Calu3 (cell line): ENCODE measurements around the gene WSCD2. TPM values are rescaled to one million over a fixed set of nuclear protein-coding genes. Genes with fewer than 3 reads are reported as not detected.

Source experiments
- BruUV-seq: library from RNA; stranded (reverse); fragments of 400-500 nt; replicated peaks from 2 replicates; lab custom pipeline; 2021; lab: Mats Ljungman, UMichigan
- CTCF ChIA-PET: fragments of 300-600 bp; sonication (Branson Sonifier 250); formaldehyde crosslinking; loops from one replicate; lab custom pipeline; 2022; ENCODE audit warnings: antibody characterized with exemption; lab: Charles Lee
- DNase-seq: peaks from one replicate; pipeline ENCODE4 v3.0.0; 2022
- H3K27ac Mint-ChIP-seq: one replicate; pipeline ENCODE4 v1.8.0; 2022; ENCODE audit warnings: mixed read lengths; ENCODE audit not compliant: unreplicated experiment
- H3K27me3 Mint-ChIP-seq: one replicate; pipeline ENCODE4 v1.8.0; 2022; ENCODE audit warnings: mixed read lengths; ENCODE audit not compliant: unreplicated experiment
- H3K36me3 Mint-ChIP-seq: one replicate; pipeline ENCODE4 v1.8.0; 2022; ENCODE audit warnings: mild to moderate bottlenecking, moderate library complexity, mixed read lengths; ENCODE audit not compliant: insufficient read depth, unreplicated experiment
- H3K4me1 Mint-ChIP-seq: one replicate; pipeline ENCODE4 v1.8.0; 2022; ENCODE audit warnings: mild to moderate bottlenecking, low read depth, mixed read lengths; ENCODE audit not compliant: unreplicated experiment
- H3K4me3 Mint-ChIP-seq: one replicate; pipeline ENCODE4 v1.8.0; 2022; ENCODE audit warnings: mild to moderate bottlenecking, low read depth, moderate library complexity, mixed read lengths; ENCODE audit not compliant: unreplicated experiment
- H3K9me3 Mint-ChIP-seq: one replicate; pipeline ENCODE4 v1.8.0; 2022; ENCODE audit warnings: low read depth, mixed read lengths; ENCODE audit not compliant: unreplicated experiment
- intact Hi-C: fragments of 100-400 bp; cut with micrococcal nuclease; formaldehyde crosslinking; loops from one replicate; pipeline ENCODE4 v1.10.0; 2022; ENCODE audit not compliant: unreplicated experiment
- total RNA-seq: library from RNA; stranded (reverse); gene quantifications from 2 replicates; pipeline ENCODE4 v1.2.3, GENCODE V29; 2022
- TF ChIP-seq, protein P1 (sequence below): fragments of 200-600 bp; IDR thresholded peaks from one replicate; pipeline ENCODE4 v1.8.0; 2022; ENCODE audit warnings: antibody characterized with exemption; ENCODE audit not compliant: unreplicated experiment

WSCD2 gene
- total RNA-seq, 1 experiment from 2014 or later = not detected

DNA sequence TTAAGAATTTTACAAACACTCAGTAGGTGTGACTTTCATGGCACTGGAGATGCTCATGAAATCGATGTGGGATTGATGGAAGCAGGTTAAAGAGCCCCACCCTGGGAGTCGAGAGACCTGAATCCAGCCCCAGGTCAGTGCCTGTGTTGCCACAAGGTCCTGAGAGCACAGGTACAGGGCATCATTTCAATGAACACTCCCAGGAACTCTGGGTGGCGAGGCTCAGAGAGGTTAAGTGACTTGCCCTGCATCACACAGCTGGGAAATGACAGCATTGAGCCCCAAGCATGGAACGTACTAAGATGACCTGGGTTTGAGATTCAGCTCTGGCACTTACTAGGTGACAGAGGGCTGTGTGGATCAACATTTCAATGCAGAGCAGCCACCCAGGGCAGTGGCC is 111.8 kb downstream of the WSCD2 start:
- CTCF ChIA-PET = no interaction called here
- H3K36me3 Mint-ChIP-seq = no peaks in the 10 kb centered on the region
- TF ChIP-seq, protein P1, sequence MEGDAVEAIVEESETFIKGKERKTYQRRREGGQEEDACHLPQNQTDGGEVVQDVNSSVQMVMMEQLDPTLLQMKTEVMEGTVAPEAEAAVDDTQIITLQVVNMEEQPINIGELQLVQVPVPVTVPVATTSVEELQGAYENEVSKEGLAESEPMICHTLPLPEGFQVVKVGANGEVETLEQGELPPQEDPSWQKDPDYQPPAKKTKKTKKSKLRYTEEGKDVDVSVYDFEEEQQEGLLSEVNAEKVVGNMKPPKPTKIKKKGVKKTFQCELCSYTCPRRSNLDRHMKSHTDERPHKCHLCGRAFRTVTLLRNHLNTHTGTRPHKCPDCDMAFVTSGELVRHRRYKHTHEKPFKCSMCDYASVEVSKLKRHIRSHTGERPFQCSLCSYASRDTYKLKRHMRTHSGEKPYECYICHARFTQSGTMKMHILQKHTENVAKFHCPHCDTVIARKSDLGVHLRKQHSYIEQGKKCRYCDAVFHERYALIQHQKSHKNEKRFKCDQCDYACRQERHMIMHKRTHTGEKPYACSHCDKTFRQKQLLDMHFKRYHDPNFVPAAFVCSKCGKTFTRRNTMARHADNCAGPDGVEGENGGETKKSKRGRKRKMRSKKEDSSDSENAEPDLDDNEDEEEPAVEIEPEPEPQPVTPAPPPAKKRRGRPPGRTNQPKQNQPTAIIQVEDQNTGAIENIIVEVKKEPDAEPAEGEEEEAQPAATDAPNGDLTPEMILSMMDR = no peak
- intact Hi-C loops = no loop called here
- H3K4me3 Mint-ChIP-seq = no peak overlapping the region
- H3K9me3 Mint-ChIP-seq = no peaks in the 10 kb centered on the region
- no peak overlapping the region for H3K27ac Mint-ChIP-seq
- H3K4me1 Mint-ChIP-seq = no peaks in the 10 kb centered on the region
- BruUV-seq = no TSS peak
- H3K27me3 Mint-ChIP-seq = peaks cover 57% of the 10 kb centered on the region
- DNase-seq = no peak

DNA sequence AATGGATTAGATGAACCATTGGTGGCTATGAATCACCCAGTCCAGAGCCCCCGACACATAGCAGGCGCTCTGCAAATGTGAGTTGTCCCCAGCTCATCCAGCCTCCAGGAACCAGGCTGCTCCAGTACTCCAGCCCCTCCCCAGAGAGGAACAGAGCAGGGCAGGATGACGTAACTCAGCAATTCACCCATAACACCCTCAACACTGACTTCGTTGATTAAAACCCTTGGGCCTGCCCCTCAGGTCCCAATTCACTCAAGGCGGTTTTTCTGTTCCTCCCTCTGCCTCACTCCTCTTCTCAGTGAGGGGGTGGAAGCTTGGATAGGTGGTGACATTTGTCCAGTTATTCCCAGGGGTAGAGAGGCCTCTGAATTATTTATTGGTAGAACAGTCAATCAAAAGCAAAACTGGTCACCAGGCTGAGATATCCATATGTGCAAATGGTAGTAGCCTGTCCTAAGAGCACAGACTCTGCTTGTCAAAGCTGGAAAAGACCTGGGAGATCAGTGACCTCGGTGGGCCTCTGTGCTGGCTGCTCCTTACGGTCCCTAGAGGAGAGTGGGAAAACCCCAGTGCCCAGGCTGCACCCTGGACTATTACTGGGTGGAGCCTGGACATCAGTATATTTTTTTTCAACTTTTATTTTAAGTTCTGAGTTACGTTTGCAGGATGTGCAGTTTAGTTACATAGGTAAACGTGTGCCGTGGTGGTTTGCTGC is 113.1 kb downstream of the WSCD2 start:
- intact Hi-C loops = no loop called here
- Mint-ChIP-seq H3K36me3 (no peaks in the 10 kb centered on the region), H3K9me3 (no peaks in the 10 kb centered on the region), H3K4me3 (no peak overlapping the region), H3K4me1 (no peaks in the 10 kb centered on the region), H3K27ac (no peak overlapping the region), H3K27me3 (peaks cover 55% of the 10 kb centered on the region)
- TF ChIP-seq, protein P1 = no peak
- no peak for DNase-seq
- no TSS peak for BruUV-seq
- CTCF ChIA-PET = no interaction called here

DNA sequence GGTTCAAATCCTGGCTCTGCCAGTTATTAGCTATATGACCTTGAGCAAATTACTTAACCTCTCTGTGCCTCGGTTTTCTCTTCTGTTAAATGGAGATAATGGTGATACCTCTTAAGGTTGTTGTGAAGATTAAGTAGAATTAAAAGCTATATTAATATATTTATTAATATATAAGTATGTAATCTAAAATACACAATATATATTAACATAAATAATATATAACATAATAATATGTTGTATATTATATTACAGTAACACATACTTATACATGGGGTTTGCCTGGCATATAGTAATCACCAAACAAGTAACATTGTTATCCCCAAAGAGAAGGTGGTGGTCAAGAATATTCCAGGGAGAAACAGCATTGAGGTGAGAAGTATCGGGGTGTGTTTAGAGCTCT is 118.0 kb downstream of the WSCD2 start:
- no peaks in the 10 kb centered on the region for H3K9me3 Mint-ChIP-seq
- no peak for DNase-seq
- CTCF ChIA-PET = interaction anchor here (0.8 to 1.5 kb wide), 2 partner anchors 9 to 10 kb away, joined by 3 to 6 read pairs; no protein-coding TSS in a partner anchor
- no TSS peak for BruUV-seq
- H3K4me1 Mint-ChIP-seq = no peaks in the 10 kb centered on the region
- H3K27ac Mint-ChIP-seq = no peak overlapping the region
- TF ChIP-seq, protein P1 = no peak
- H3K36me3 Mint-ChIP-seq = no peaks in the 10 kb centered on the region
- H3K27me3 Mint-ChIP-seq = peaks cover 80% of the 10 kb centered on the region
- no peak overlapping the region for H3K4me3 Mint-ChIP-seq
- intact Hi-C loops = no loop called here

DNA sequence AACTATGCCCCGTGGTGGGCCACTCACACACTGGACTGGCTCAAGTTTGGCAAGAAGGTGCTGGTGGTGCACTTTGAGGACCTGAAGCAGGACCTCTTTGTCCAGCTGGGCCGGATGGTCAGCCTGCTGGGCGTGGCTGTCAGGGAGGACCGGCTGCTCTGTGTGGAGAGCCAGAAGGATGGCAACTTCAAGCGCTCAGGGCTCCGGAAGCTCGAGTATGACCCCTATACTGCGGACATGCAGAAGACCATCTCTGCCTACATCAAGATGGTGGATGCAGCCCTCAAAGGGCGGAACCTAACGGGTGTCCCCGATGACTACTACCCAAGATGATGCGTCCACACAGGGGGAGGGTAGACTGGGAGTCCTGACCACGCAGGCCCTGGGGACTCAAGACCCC is 118.9 kb downstream of the WSCD2 start:
- Mint-ChIP-seq H3K27me3 (peaks cover 87% of the 10 kb centered on the region), H3K4me3 (no peak overlapping the region), H3K4me1 (no peaks in the 10 kb centered on the region), H3K27ac (no peak overlapping the region), H3K36me3 (no peaks in the 10 kb centered on the region), H3K9me3 (no peaks in the 10 kb centered on the region)
- DNase-seq = no peak
- BruUV-seq = no TSS peak
- TF ChIP-seq, protein P1 = no peak
- CTCF ChIA-PET = no interaction called here
- intact Hi-C loops = no loop called here
